Pons (tissue), 1 donor: ENCODE data around the gene ARHGAP25.

Source experiments
- DNase-seq: peaks from one replicate; pipeline ENCODE4 v3.0.0-alpha.2; 2016; ENCODE audit warnings: low spot score

The ARHGAP25 gene

DNA sequence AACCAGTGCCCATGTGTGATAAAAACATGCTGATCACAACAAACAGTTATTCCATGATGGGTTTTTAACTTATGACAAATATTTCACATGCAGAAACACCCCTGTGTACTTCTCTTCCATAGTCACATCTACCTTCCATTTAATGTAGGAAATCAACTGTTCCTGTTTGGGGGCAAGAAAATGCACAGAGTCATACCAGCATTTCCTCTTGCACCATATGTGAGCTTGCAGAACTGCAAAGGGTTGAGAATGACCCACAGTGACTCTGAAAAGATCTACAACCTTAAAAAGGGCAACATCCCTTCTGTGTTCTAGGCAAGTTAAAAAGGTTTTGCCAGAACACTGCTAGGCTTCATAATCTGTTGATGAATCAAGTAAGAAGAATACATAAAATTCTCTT, 126.7 kb downstream of the ARHGAP25 start:
- DNase-seq, result no peak

- DNase-seq, result no peak
Measured at GRCh38 chr2:68862889-68863288, 128.3 kb downstream of the ARHGAP25 start.

GRCh38 chr2:68863996-68864395, 129.4 kb downstream of the ARHGAP25 start:
- no peak for DNase-seq

GRCh38 chr2:68865108-68865507, 130.5 kb downstream of the ARHGAP25 start:
- DNase-seq, result no peak

DNA sequence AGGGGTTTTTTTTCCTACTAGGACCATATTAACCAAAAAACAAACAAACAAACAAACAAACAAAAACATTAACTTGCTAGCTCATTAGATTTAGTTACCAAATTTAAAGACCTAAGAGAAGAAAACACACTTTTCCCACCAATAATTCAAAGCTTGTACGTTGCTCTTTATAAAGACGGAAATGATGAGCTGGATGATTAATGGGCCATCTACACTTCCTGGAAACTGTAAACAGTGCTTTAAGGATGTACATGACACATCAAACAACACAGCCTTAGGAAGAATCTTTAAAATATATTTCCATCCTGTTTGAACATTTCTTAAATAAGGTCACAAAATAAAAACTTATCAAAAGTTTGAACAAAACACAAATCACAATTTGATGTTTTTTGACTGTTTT, 135.6 kb downstream of the ARHGAP25 start:
- DNase-seq, result no peak

- no peak for DNase-seq
Measured at GRCh38 chr2:68871159-68871764, 136.7 kb downstream of the ARHGAP25 start, which contains the start of gene BMP10. Gene BMP10 (minus strand): TSS chr2:68871397. CDS start chr2:68871358, 39 bp downstream.
